Measurements from ENCODE around the gene SCYL1. TPM values are rescaled to one million over a fixed set of nuclear protein-coding genes. Genes with fewer than 3 reads are reported as not detected.
A peak's percentile ranks its signal among the peaks of the same experiment; 100 is the strongest.

The SCYL1 gene
- total RNA-seq, 2 experiments from 2014 or later: 66.5 to 78.8 TPM

- peaks cover 60% of the 10 kb centered on the region for H3K4me1 Mint-ChIP-seq
- peak overlapping the region; percentile 42 for H3K4me3 Mint-ChIP-seq
- no peaks in the 10 kb centered on the region for H3K9me3 Mint-ChIP-seq (ENCODE audit: low read depth)
- no peaks in the 10 kb centered on the region for H3K27me3 Mint-ChIP-seq
- peak; percentile 88 for DNase-seq
- intact Hi-C loops (cut with DNase I, micrococcal nuclease): loop anchor here in 1 of 2 experiments (1.0 kb wide), 1 partner anchor 10 kb away; no protein-coding TSS in a partner anchor
- ChIA-PET CTCF (interaction anchor here (0.6 to 8.4 kb wide), 12 partner anchors 10 to 171 kb away, joined by 3 to 72 read pairs (median 4); partner anchors contain the start of gene MALAT1), POLR2A (interaction anchor here (0.6 to 25.9 kb wide), 13 partner anchors 9 to 713 kb away, joined by 3 to 1637 read pairs (median 4); partner anchors contain the start of genes DPF2, MALAT1 and NEAT1)
- no peaks in the 10 kb centered on the region for H3K36me3 Mint-ChIP-seq (ENCODE audit: low read depth)
- H3K27ac Mint-ChIP-seq: peak overlapping the region; percentile 88
- peak; percentile 76 for ATAC-seq
These were observed 37.2 kb upstream of the SCYL1 start for GRCh38 chr11:65487467-65488272.

- ChIA-PET CTCF (interaction anchor here (0.6 to 8.4 kb wide), 11 partner anchors 11 to 172 kb away, joined by 3 to 72 read pairs (median 4); partner anchors contain the start of gene MALAT1), POLR2A (interaction anchor here (1.0 to 25.9 kb wide), 9 partner anchors 9 to 155 kb away, joined by 3 to 1637 read pairs (median 9); partner anchors contain the start of genes DPF2, MALAT1 and NEAT1)
- H3K27ac Mint-ChIP-seq: peak overlapping the region; percentile 88
- no peaks in the 10 kb centered on the region for H3K27me3 Mint-ChIP-seq
- no peaks in the 10 kb centered on the region for H3K9me3 Mint-ChIP-seq (ENCODE audit: low read depth)
- peaks cover 67% of the 10 kb centered on the region for H3K4me1 Mint-ChIP-seq
- H3K36me3 Mint-ChIP-seq (ENCODE audit: low read depth): no peaks in the 10 kb centered on the region
- intact Hi-C loops (cut with DNase I, micrococcal nuclease): no loop called here
- ATAC-seq: no peak
- peak overlapping the region; percentile 18 for H3K4me3 Mint-ChIP-seq
- peak; percentile 59 for DNase-seq
These were observed 36.4 kb upstream of the SCYL1 start for GRCh38 chr11:65488273-65489034.

GRCh38 chr11:65489035-65489705, 35.7 kb upstream of the SCYL1 start:
- H3K9me3 Mint-ChIP-seq (ENCODE audit: low read depth): no peaks in the 10 kb centered on the region
- H3K36me3 Mint-ChIP-seq (ENCODE audit: low read depth): no peaks in the 10 kb centered on the region
- no peak for ATAC-seq
- intact Hi-C loops (cut with DNase I, micrococcal nuclease): no loop called here
- H3K4me1 Mint-ChIP-seq: peaks cover 75% of the 10 kb centered on the region
- ChIA-PET CTCF (interaction anchor here (0.7 to 8.4 kb wide), 4 partner anchors 12 to 63 kb away, joined by 3 to 72 read pairs (median 7); no protein-coding TSS in a partner anchor), POLR2A (interaction anchor here (1.0 to 25.9 kb wide), 7 partner anchors 8 to 67 kb away, joined by 3 to 1637 read pairs (median 11); partner anchors contain the start of genes MALAT1 and NEAT1)
- no peaks in the 10 kb centered on the region for H3K27me3 Mint-ChIP-seq
- H3K4me3 Mint-ChIP-seq: no peak overlapping the region
- no peak for DNase-seq
- H3K27ac Mint-ChIP-seq: peak overlapping the region; percentile 19

GRCh38 chr11:65489706-65490320, 35.1 kb upstream of the SCYL1 start:
- DNase-seq (no peak), ATAC-seq (no peak)
- ChIA-PET CTCF (interaction anchor here (0.7 to 8.4 kb wide), 3 partner anchors 12 to 62 kb away, joined by 3 to 72 read pairs (median 3); no protein-coding TSS in a partner anchor), POLR2A (interaction anchor here (5.6 to 25.9 kb wide), 2 partner anchors 10 to 68 kb away, joined by 66 to 1637 read pairs; partner anchors contain the start of genes MALAT1 and NEAT1)
- Mint-ChIP-seq H3K4me3 (no peak overlapping the region), H3K36me3 (ENCODE audit: low read depth) (peaks cover 2% of the 10 kb centered on the region), H3K27ac (peak overlapping the region; percentile 13), H3K9me3 (ENCODE audit: low read depth) (no peaks in the 10 kb centered on the region), H3K4me1 (peaks cover 78% of the 10 kb centered on the region), H3K27me3 (no peaks in the 10 kb centered on the region)
- intact Hi-C loops (cut with DNase I, micrococcal nuclease): no loop called here

- CTCF ChIA-PET: interaction anchor here (0.6 to 8.4 kb wide), 4 partner anchors 14 to 75 kb away, joined by 3 to 72 read pairs (median 12); no protein-coding TSS in a partner anchor
- DNase-seq (no peak), ATAC-seq (no peak)
- POLR2A ChIA-PET: interaction anchor here (3.3 to 25.9 kb wide), 4 partner anchors 10 to 69 kb away, joined by 32 to 1637 read pairs (median 44); partner anchors contain the start of gene NEAT1
- Mint-ChIP-seq H3K9me3 (ENCODE audit: low read depth) (no peaks in the 10 kb centered on the region), H3K27me3 (no peaks in the 10 kb centered on the region), H3K4me3 (no peak overlapping the region), H3K27ac (no peak overlapping the region), H3K36me3 (ENCODE audit: low read depth) (peaks cover 2% of the 10 kb centered on the region), H3K4me1 (peaks cover 77% of the 10 kb centered on the region)
- intact Hi-C loops (cut with DNase I, micrococcal nuclease): no loop called here
These were observed 33.8 kb upstream of the SCYL1 start for GRCh38 chr11:65491163-65491465.

- intact Hi-C loops (cut with DNase I, micrococcal nuclease): no loop called here
- no peaks in the 10 kb centered on the region for H3K27me3 Mint-ChIP-seq
- ChIA-PET POLR2A (interaction anchor here (2.4 to 25.9 kb wide), 5 partner anchors 10 to 70 kb away, joined by 32 to 1637 read pairs (median 55); partner anchors contain the start of gene NEAT1), CTCF (interaction anchor here (0.6 to 8.4 kb wide), 4 partner anchors 14 to 75 kb away, joined by 3 to 72 read pairs (median 12); no protein-coding TSS in a partner anchor)
- DNase-seq: peak; percentile 50
- H3K4me3 Mint-ChIP-seq: peak overlapping the region; percentile 65
- H3K4me1 Mint-ChIP-seq: peaks cover 80% of the 10 kb centered on the region
- ATAC-seq: no peak
- H3K27ac Mint-ChIP-seq: peak overlapping the region; percentile 91
- no peaks in the 10 kb centered on the region for H3K9me3 Mint-ChIP-seq (ENCODE audit: low read depth)
- H3K36me3 Mint-ChIP-seq (ENCODE audit: low read depth): peaks cover 2% of the 10 kb centered on the region
These were observed 33.1 kb upstream of the SCYL1 start for GRCh38 chr11:65491614-65492386.

GRCh38 chr11:65492387-65492636, 32.6 kb upstream of the SCYL1 start:
- Mint-ChIP-seq H3K27ac (peak overlapping the region; percentile 91), H3K4me1 (peaks cover 79% of the 10 kb centered on the region), H3K4me3 (peak overlapping the region; percentile 65), H3K27me3 (no peaks in the 10 kb centered on the region), H3K9me3 (ENCODE audit: low read depth) (no peaks in the 10 kb centered on the region), H3K36me3 (ENCODE audit: low read depth) (peaks cover 2% of the 10 kb centered on the region)
- intact Hi-C loops (cut with DNase I, micrococcal nuclease): no loop called here
- CTCF ChIA-PET: interaction anchor here (1.3 to 8.4 kb wide), 4 partner anchors 15 to 76 kb away, joined by 3 to 72 read pairs (median 12); no protein-coding TSS in a partner anchor
- ATAC-seq (no peak), DNase-seq (no peak)
- POLR2A ChIA-PET: interaction anchor here (1.2 to 25.9 kb wide), 7 partner anchors 9 to 70 kb away, joined by 6 to 1637 read pairs (median 33); partner anchors contain the start of gene NEAT1

GRCh38 chr11:65492637-65493366, 32.1 kb upstream of the SCYL1 start:
- POLR2A ChIA-PET: interaction anchor here (0.7 to 25.9 kb wide), 10 partner anchors 9 to 71 kb away, joined by 3 to 1637 read pairs (median 21); partner anchors contain the start of gene NEAT1
- Mint-ChIP-seq H3K27ac (peak overlapping the region; percentile 91), H3K27me3 (no peaks in the 10 kb centered on the region), H3K4me3 (peak overlapping the region; percentile 65), H3K36me3 (ENCODE audit: low read depth) (peaks cover 2% of the 10 kb centered on the region), H3K9me3 (ENCODE audit: low read depth) (no peaks in the 10 kb centered on the region), H3K4me1 (peaks cover 74% of the 10 kb centered on the region)
- intact Hi-C loops (cut with DNase I, micrococcal nuclease): loop anchor here in 1 of 2 experiments (1.0 kb wide), 2 partner anchors 16 to 21 kb away; no protein-coding TSS in a partner anchor
- peak; percentile 39 for ATAC-seq
- CTCF ChIA-PET: interaction anchor here (0.6 to 8.4 kb wide), 11 partner anchors 9 to 375 kb away, joined by 3 to 72 read pairs (median 4); partner anchors contain the start of genes NEAT1 and ZNHIT2
- peak; percentile 68 for DNase-seq
